ENCODE measurements around the gene ADGRA1. TPM values are rescaled to one million over a fixed set of nuclear protein-coding genes. Genes with fewer than 3 reads are reported as not detected.
"Not testable (repeated sequence)": the region's sequence is repeated elsewhere in the genome, so short reads cannot be mapped to it uniquely, and the experiment has no call there.

ADGRA1 gene
- total and polyA plus RNA-seq, 2 experiments from 2014 or later, result 0.23 to 0.52 TPM

GRCh38 chr10:133052076-133052475 lies 35.6 kb upstream of the ADGRA1 start:
- H3K27ac ChIP-seq (ENCODE audit: low read depth), result no peak overlapping the region
- no peaks in the 10 kb centered on the region for H3K9me2 ChIP-seq (ENCODE audit: insufficient read depth)
- no peaks in the 10 kb centered on the region for H3K36me3 Mint-ChIP-seq (ENCODE audit: low read depth)
- no peaks in the 10 kb centered on the region for H3K9me3 Mint-ChIP-seq
- H3K4me1 Mint-ChIP-seq, result peaks cover 7% of the 10 kb centered on the region; the same call in 2 of the 3 replicates
- no peak overlapping the region for H3K4me2 ChIP-seq
- no peaks in the 10 kb centered on the region for H3K27me3 ChIP-seq (ENCODE audit: insufficient read depth)
- no peaks in the 10 kb centered on the region for H3K79me2 ChIP-seq (replicated peaks; ENCODE audit: insufficient read depth)
- no peaks in the 10 kb centered on the region for H4K20me1 ChIP-seq (replicated peaks; ENCODE audit: insufficient read depth)
- H3K27me3 Mint-ChIP-seq (ENCODE audit: insufficient read depth, low read depth, poor library complexity), result peaks cover 7% of the 10 kb centered on the region
- H3K4me3 ChIP-seq, result no peak overlapping the region
- no peaks in the 10 kb centered on the region for H3K36me3 ChIP-seq (ENCODE audit: insufficient read depth)
- no peaks in the 10 kb centered on the region for H3F3A ChIP-seq (replicated peaks; ENCODE audit: low read depth)
- TF ChIP-seq NANOG (IDR thresholded peaks at IDR 0.05; ENCODE audit: borderline replicate concordance) (no peak), POLR2AphosphoS5 (IDR thresholded peaks at IDR 0.05; ENCODE audit: low read depth) (no peak), CTCF (conservative IDR thresholded peaks at IDR 0.05; ENCODE audit: low read depth in 2 of 2) (no peak)
- no peak overlapping the region for H2AFZ ChIP-seq
- H3K4me3 Mint-ChIP-seq, result no peak overlapping the region
- no peak overlapping the region for H3K27ac Mint-ChIP-seq
- ATAC-seq (no peak), DNase-seq (ENCODE audit: low spot score) (no peak)
- H3K4me1 ChIP-seq (ENCODE audit: insufficient read depth), result no peaks in the 10 kb centered on the region

GRCh38 chr10:133053527-133054133 lies 34.1 kb upstream of the ADGRA1 start:
- not testable (repeated sequence) for H2AFZ ChIP-seq; H3K4me1 Mint-ChIP-seq; H3K27me3 ChIP-seq (ENCODE audit: insufficient read depth); H3K4me1 ChIP-seq (ENCODE audit: insufficient read depth); H3K79me2 ChIP-seq (replicated peaks; ENCODE audit: insufficient read depth); H3F3A ChIP-seq (replicated peaks; ENCODE audit: low read depth); H3K36me3 Mint-ChIP-seq (ENCODE audit: low read depth); H3K9me3 Mint-ChIP-seq; H3K27ac ChIP-seq (ENCODE audit: low read depth); H3K4me2 ChIP-seq; H3K27ac Mint-ChIP-seq; H4K20me1 ChIP-seq (replicated peaks; ENCODE audit: insufficient read depth); H3K4me3 Mint-ChIP-seq; H3K4me3 ChIP-seq; H3K9me2 ChIP-seq (ENCODE audit: insufficient read depth); H3K27me3 Mint-ChIP-seq (ENCODE audit: insufficient read depth, low read depth, poor library complexity); ATAC-seq; H3K36me3 ChIP-seq (ENCODE audit: insufficient read depth); DNase-seq (ENCODE audit: low spot score)

- Histone ChIP-seq H3K79me2 (replicated peaks; ENCODE audit: insufficient read depth) (no peaks in the 10 kb centered on the region), H3K27ac (ENCODE audit: low read depth) (no peak overlapping the region), H4K20me1 (replicated peaks; ENCODE audit: insufficient read depth) (no peaks in the 10 kb centered on the region), H2AFZ (no peak overlapping the region), H3K4me2 (no peak overlapping the region), H3K4me1 (ENCODE audit: insufficient read depth) (no peaks in the 10 kb centered on the region), H3K36me3 (ENCODE audit: insufficient read depth) (no peaks in the 10 kb centered on the region), H3F3A (replicated peaks; ENCODE audit: low read depth) (no peaks in the 10 kb centered on the region), H3K4me3 (no peak overlapping the region), H3K27me3 (ENCODE audit: insufficient read depth) (no peaks in the 10 kb centered on the region), H3K9me2 (ENCODE audit: insufficient read depth) (no peaks in the 10 kb centered on the region)
- Mint-ChIP-seq H3K27ac (no peak overlapping the region), H3K4me1 (peaks cover 7% of the 10 kb centered on the region; the same call in 2 of the 3 replicates), H3K27me3 (ENCODE audit: insufficient read depth, low read depth, poor library complexity) (peaks cover 4% of the 10 kb centered on the region), H3K9me3 (no peaks in the 10 kb centered on the region), H3K4me3 (no peak overlapping the region), H3K36me3 (ENCODE audit: low read depth) (no peaks in the 10 kb centered on the region)
- DNase-seq (ENCODE audit: low spot score), result no peak
- ATAC-seq, result no peak
- TF ChIP-seq ZNF462 (CRISPR knock-in tag; IDR thresholded peaks at IDR 0.05) (no peak), REST (IDR thresholded peaks at IDR 0.05; ENCODE audit: unreplicated experiment) (no peak)
Measured at GRCh38 chr10:133055470-133055869, 32.3 kb upstream of the ADGRA1 start.
